RWPE1 (cell line): ENCODE measurements around the gene MKI67.

Experiments used
- CTCF ChIA-PET: fragments of 350-600 bp; sonication (Branson Sonifier 250); formaldehyde crosslinking; extraction: SDS; loops from one replicate; lab custom pipeline; 2021; lab: Yijun Ruan, JAX
- POLR2A ChIA-PET: fragments of 400-600 bp; formaldehyde crosslinking; extraction: SDS; loops from one replicate; lab custom pipeline; 2020; ENCODE audit warnings: antibody characterized with exemption; ENCODE audit not compliant: low non-redundant PET; lab: Yijun Ruan, JAX
- DNase-seq: peaks from one replicate; pipeline ENCODE4 v3.0.0; 2012; ENCODE audit warnings: low spot score
- H3K27ac ChIP-seq: fragments of 450-650 bp; 2 replicates; pipeline ENCODE4 v1.5.1; 2017
- CTCF ChIP-seq: fragments of 450-650 bp; conservative IDR thresholded peaks from 2 replicates; pipeline ENCODE4 v1.5.1; 2017; ENCODE audit warnings: low read depth, mild to moderate bottlenecking

MKI67 gene

GRCh38 chr10:128125944-128126764, at the start of gene MKI67:
MKI67 (minus strand) TSS chr10:128126423; CDS start chr10:128125667, 756 bp downstream.
- POLR2A ChIA-PET: no interaction called here
- no peak for TF ChIP-seq CTCF
- CTCF ChIA-PET: interaction anchor here (0.7 kb wide), 1 partner anchor 1681 kb away, joined by 3 read pairs; no protein-coding TSS in a partner anchor

GRCh38 chr10:128174581-128175559, 48.6 kb upstream of the MKI67 start:
- POLR2A ChIA-PET: no interaction called here
- no peak for TF ChIP-seq CTCF
- no peak for DNase-seq
- CTCF ChIA-PET: interaction anchor here (0.5 to 0.7 kb wide), 4 partner anchors 36 to 1616 kb away, joined by 3 to 8 read pairs (median 4); no protein-coding TSS in a partner anchor
- H3K27ac ChIP-seq: no peak overlapping the region

More at GRCh38 chr10:128125944-128126764, at the start of gene MKI67:
- H3K27ac ChIP-seq: peak within 1 kb of the TSS; percentile 83
- peak; percentile 99 for DNase-seq

- ChIA-PET POLR2A (no interaction called here), CTCF (no interaction called here)
- no peak for TF ChIP-seq CTCF
- no peak for DNase-seq
- H3K27ac ChIP-seq: no peak overlapping the region
Measured at GRCh38 chr10:128173386-128173785, 47.2 kb upstream of the MKI67 start.

- no peak for DNase-seq
- ChIA-PET POLR2A (no interaction called here), CTCF (no interaction called here)
- H3K27ac ChIP-seq: no peak overlapping the region
- no peak for TF ChIP-seq CTCF
Measured at GRCh38 chr10:128172756-128173155, 46.5 kb upstream of the MKI67 start.

GRCh38 chr10:128169811-128170379, 43.7 kb upstream of the MKI67 start:
- no peak for DNase-seq
- CTCF ChIA-PET: interaction anchor here (0.9 to 1.5 kb wide), 2 partner anchors 8 to 42 kb away, joined by 4 read pairs; no protein-coding TSS in a partner anchor

More at GRCh38 chr10:128169811-128170379, 43.7 kb upstream of the MKI67 start:
- no peak overlapping the region for H3K27ac ChIP-seq
- POLR2A ChIA-PET: no interaction called here
- no peak for TF ChIP-seq CTCF
